HepG2 (cell line): ENCODE data around the gene ZNF548. TPM values are rescaled to one million over a fixed set of nuclear protein-coding genes. Genes with fewer than 3 reads are reported as not detected.

Source experiments
- IRF2 ChIP-seq: IDR thresholded peaks from 2 replicates; pipeline ENCODE4 v1.6.1; 2018; ENCODE audit warnings: missing genetic modification reagents, missing compliant biosample characterization
- SMAD9 ChIP-seq: sonication (generic); formaldehyde crosslinking; IDR thresholded peaks from 2 replicates; pipeline ENCODE4 v1.5.1; 2020; ENCODE audit warnings: mild to moderate bottlenecking, missing genetic modification reagents
- STAT6 ChIP-seq: sonication (generic); formaldehyde crosslinking; IDR thresholded peaks from 2 replicates; pipeline ENCODE4 v1.4.0; 2020; ENCODE audit warnings: missing genetic modification reagents, mild to moderate bottlenecking, borderline replicate concordance
- ZMYM3 ChIP-seq: sonication (generic); formaldehyde crosslinking; IDR thresholded peaks from 2 replicates; pipeline ENCODE4 v1.5.1; 2020; ENCODE audit warnings: mild to moderate bottlenecking, missing genetic modification reagents
- ZNF605 ChIP-seq: sonication (generic); formaldehyde crosslinking; IDR thresholded peaks from 2 replicates; pipeline ENCODE4 v1.8.0; 2022; ENCODE audit warnings: mild to moderate bottlenecking, missing genetic modification reagents
- polyA plus RNA-seq, 8 experiments: library from polyadenylated mRNA; depleted of rRNA in 3 of 8; stranded (reverse) in 7 of 8; unstranded in 1 of 8; fragments of >200 nt; fragmentation: Illumina TruSeq in 4 of 8; extraction: Trizol in 4 of 8; gene quantifications; 2 replicates each; pipeline versions ENCODE4 v1.2.1 to v1.2.3, GENCODE V29; 2011 to 2016; ENCODE audit warnings: low read depth in 4 of 8, missing spikeins in 1 of 8, mixed read lengths in 1 of 8; ENCODE audit not compliant: insufficient read depth in 1 of 8
- total RNA-seq, 5 experiments: library from RNA; depleted of rRNA; stranded (reverse); fragments of >200 nt; fragmentation: Illumina TruSeq; extraction: Trizol; gene quantifications; 2 replicates each; pipeline ENCODE4 v1.2.3, GENCODE V29; 2016; ENCODE audit warnings: low read depth in 1 of 5
- TF ChIP-seq, protein P1 (sequence below): sonication (generic); formaldehyde crosslinking; conservative IDR thresholded peaks from 2 replicates; pipeline ENCODE4 v1.4.0; 2020; ENCODE audit warnings: missing genetic modification reagents
- TF ChIP-seq, protein P2 (sequence below): sonication (generic); formaldehyde crosslinking; IDR thresholded peaks from 2 replicates; pipeline ENCODE4 v1.4.0; 2020; ENCODE audit warnings: missing genetic modification reagents

Gene ZNF548
- total and polyA plus RNA-seq, 2 of the 13 experiments (the other 11 are each of a cell fraction or from before 2014, with no cell fraction given): 19.6 to 24.9 TPM

- TF ChIP-seq STAT6 (CRISPR knock-in tag): peak; percentile 64; the same call in 1 of the 2 replicates
- no peak for TF ChIP-seq ZNF605 (CRISPR knock-in tag)
- TF ChIP-seq, protein P1, sequence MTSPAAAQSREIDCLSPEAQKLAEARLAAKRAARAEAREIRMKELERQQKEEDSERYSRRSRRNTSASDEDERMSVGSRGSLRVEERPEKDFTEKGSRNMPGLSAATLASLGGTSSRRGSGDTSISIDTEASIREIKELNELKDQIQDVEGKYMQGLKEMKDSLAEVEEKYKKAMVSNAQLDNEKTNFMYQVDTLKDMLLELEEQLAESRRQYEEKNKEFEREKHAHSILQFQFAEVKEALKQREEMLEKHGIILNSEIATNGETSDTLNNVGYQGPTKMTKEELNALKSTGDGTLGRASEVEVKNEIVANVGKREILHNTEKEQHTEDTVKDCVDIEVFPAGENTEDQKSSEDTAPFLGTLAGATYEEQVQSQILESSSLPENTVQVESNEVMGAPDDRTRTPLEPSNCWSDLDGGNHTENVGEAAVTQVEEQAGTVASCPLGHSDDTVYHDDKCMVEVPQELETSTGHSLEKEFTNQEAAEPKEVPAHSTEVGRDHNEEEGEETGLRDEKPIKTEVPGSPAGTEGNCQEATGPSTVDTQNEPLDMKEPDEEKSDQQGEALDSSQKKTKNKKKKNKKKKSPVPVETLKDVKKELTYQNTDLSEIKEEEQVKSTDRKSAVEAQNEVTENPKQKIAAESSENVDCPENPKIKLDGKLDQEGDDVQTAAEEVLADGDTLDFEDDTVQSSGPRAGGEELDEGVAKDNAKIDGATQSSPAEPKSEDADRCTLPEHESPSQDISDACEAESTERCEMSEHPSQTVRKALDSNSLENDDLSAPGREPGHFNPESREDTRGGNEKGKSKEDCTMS (CRISPR knock-in tag): no peak
- no peak for TF ChIP-seq SMAD9
- TF ChIP-seq, protein P2, sequence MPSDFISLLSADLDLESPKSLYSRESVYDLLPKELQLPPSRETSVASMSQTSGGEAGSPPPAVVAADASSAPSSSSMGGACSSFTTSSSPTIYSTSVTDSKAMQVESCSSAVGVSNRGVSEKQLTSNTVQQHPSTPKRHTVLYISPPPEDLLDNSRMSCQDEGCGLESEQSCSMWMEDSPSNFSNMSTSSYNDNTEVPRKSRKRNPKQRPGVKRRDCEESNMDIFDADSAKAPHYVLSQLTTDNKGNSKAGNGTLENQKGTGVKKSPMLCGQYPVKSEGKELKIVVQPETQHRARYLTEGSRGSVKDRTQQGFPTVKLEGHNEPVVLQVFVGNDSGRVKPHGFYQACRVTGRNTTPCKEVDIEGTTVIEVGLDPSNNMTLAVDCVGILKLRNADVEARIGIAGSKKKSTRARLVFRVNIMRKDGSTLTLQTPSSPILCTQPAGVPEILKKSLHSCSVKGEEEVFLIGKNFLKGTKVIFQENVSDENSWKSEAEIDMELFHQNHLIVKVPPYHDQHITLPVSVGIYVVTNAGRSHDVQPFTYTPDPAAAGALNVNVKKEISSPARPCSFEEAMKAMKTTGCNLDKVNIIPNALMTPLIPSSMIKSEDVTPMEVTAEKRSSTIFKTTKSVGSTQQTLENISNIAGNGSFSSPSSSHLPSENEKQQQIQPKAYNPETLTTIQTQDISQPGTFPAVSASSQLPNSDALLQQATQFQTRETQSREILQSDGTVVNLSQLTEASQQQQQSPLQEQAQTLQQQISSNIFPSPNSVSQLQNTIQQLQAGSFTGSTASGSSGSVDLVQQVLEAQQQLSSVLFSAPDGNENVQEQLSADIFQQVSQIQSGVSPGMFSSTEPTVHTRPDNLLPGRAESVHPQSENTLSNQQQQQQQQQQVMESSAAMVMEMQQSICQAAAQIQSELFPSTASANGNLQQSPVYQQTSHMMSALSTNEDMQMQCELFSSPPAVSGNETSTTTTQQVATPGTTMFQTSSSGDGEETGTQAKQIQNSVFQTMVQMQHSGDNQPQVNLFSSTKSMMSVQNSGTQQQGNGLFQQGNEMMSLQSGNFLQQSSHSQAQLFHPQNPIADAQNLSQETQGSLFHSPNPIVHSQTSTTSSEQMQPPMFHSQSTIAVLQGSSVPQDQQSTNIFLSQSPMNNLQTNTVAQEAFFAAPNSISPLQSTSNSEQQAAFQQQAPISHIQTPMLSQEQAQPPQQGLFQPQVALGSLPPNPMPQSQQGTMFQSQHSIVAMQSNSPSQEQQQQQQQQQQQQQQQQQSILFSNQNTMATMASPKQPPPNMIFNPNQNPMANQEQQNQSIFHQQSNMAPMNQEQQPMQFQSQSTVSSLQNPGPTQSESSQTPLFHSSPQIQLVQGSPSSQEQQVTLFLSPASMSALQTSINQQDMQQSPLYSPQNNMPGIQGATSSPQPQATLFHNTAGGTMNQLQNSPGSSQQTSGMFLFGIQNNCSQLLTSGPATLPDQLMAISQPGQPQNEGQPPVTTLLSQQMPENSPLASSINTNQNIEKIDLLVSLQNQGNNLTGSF (CRISPR knock-in tag): no peak
- peak; percentile 99 for TF ChIP-seq IRF2
- TF ChIP-seq ZMYM3: peak; percentile 95
- TF ChIP-seq, all 625 proteins: peak for 221
Measured at GRCh38 chr19:57389730-57390598, at the start of gene ZNF548 (continued).
